ENCODE data around the gene NUMBL. TPM values are rescaled to one million over a fixed set of nuclear protein-coding genes. Genes with fewer than 3 reads are reported as not detected.
"Not testable (repeated sequence)": the region's sequence is repeated elsewhere in the genome, so short reads cannot be mapped to it uniquely, and the experiment has no call there.

The NUMBL gene
- total RNA-seq, 1 donor from 2014 or later, result 6.4 TPM

- no peak overlapping the region for H2AFZ ChIP-seq (replicated peaks)
These were observed 30.9 kb downstream of the NUMBL start for GRCh38 chr19:40659566-40659965.

GRCh38 chr19:40659116-40659515 lies 31.3 kb downstream of the NUMBL start:
- H3K9ac ChIP-seq, result no peak overlapping the region
- no peaks in the 10 kb centered on the region for H3K9me3 ChIP-seq (ENCODE audit: low read depth)
- no peak overlapping the region for H2AFZ ChIP-seq (replicated peaks)
- Mint-ChIP-seq H3K27ac (no peak overlapping the region), H3K4me3 (no peak overlapping the region), H3K4me1 (peaks cover 5% of the 10 kb centered on the region), H3K36me3 (no peaks in the 10 kb centered on the region), H3K9me3 (no peaks in the 10 kb centered on the region), H3K27me3 (ENCODE audit: insufficient read depth, low read depth) (peaks cover 11% of the 10 kb centered on the region)
- no peaks in the 10 kb centered on the region for H3K36me3 ChIP-seq
- H3K27me3 ChIP-seq, result peaks cover 7% of the 10 kb centered on the region
- no peaks in the 10 kb centered on the region for H4K20me1 ChIP-seq (ENCODE audit: low read depth)
- H3K4me2 ChIP-seq, result no peak overlapping the region
- H3K4me1 ChIP-seq, result no peaks in the 10 kb centered on the region
- DNase-seq (ENCODE audit: low spot score), result no peak
- H3F3A ChIP-seq (ENCODE audit: low read depth), result no peaks in the 10 kb centered on the region
- H3K27ac ChIP-seq, result no peak overlapping the region
- TF ChIP-seq EZH2phosphoT487 (IDR thresholded peaks at IDR 0.05) (no peak), EZH2 (IDR thresholded peaks at IDR 0.05) (no peak)
- H3K79me2 ChIP-seq (ENCODE audit: low read depth), result no peaks in the 10 kb centered on the region
- no peak overlapping the region for H3K4me3 ChIP-seq

More at GRCh38 chr19:40659566-40659965, 30.9 kb downstream of the NUMBL start:
- H3K79me2 ChIP-seq (ENCODE audit: low read depth), result no peaks in the 10 kb centered on the region
- no peaks in the 10 kb centered on the region for H3K36me3 Mint-ChIP-seq
- H3K4me1 ChIP-seq, result no peaks in the 10 kb centered on the region
- H3K36me3 ChIP-seq, result no peaks in the 10 kb centered on the region
- TF ChIP-seq EZH2 (IDR thresholded peaks at IDR 0.05) (no peak), EZH2phosphoT487 (IDR thresholded peaks at IDR 0.05) (no peak), CTCF (IDR thresholded peaks at IDR 0.05) (no peak)
- H3K4me3 ChIP-seq, result no peak overlapping the region
- H3K27me3 Mint-ChIP-seq (ENCODE audit: insufficient read depth, low read depth), result peaks cover 12% of the 10 kb centered on the region
- H3K9me3 Mint-ChIP-seq, result no peaks in the 10 kb centered on the region
- H3K4me1 Mint-ChIP-seq, result peaks cover 5% of the 10 kb centered on the region
- H3K27ac Mint-ChIP-seq, result no peak overlapping the region
- no peak overlapping the region for H3K4me2 ChIP-seq
- no peak overlapping the region for H3K27ac ChIP-seq
- no peak overlapping the region for H3K4me3 Mint-ChIP-seq
- H3K9ac ChIP-seq, result no peak overlapping the region
- H3K9me3 ChIP-seq (ENCODE audit: low read depth), result no peaks in the 10 kb centered on the region
- no peaks in the 10 kb centered on the region for H3F3A ChIP-seq (ENCODE audit: low read depth)
- no peak for DNase-seq (ENCODE audit: low spot score)
- no peaks in the 10 kb centered on the region for H4K20me1 ChIP-seq (ENCODE audit: low read depth)
- H3K27me3 ChIP-seq, result peaks cover 8% of the 10 kb centered on the region

GRCh38 chr19:40658031-40658430 lies 32.4 kb downstream of the NUMBL start:
- H3K36me3 ChIP-seq, result no peaks in the 10 kb centered on the region
- no peak overlapping the region for H2AFZ ChIP-seq (replicated peaks)
- H3K27ac ChIP-seq, result no peak overlapping the region
- H3K4me1 ChIP-seq, result no peaks in the 10 kb centered on the region
- no peaks in the 10 kb centered on the region for H3K27me3 ChIP-seq
- no peaks in the 10 kb centered on the region for H3K4me1 Mint-ChIP-seq
- H3K4me2 ChIP-seq, result no peak overlapping the region
- DNase-seq (ENCODE audit: low spot score), result no peak
- H4K20me1 ChIP-seq (ENCODE audit: low read depth), result no peaks in the 10 kb centered on the region
- H3K27ac Mint-ChIP-seq, result no peak overlapping the region
- H3K9me3 Mint-ChIP-seq, result no peaks in the 10 kb centered on the region
- no peak for TF ChIP-seq CTCF (IDR thresholded peaks at IDR 0.05)
- H3K4me3 Mint-ChIP-seq, result no peak overlapping the region
- no peaks in the 10 kb centered on the region for H3K79me2 ChIP-seq (ENCODE audit: low read depth)
- H3K9me3 ChIP-seq (ENCODE audit: low read depth), result no peaks in the 10 kb centered on the region
- no peaks in the 10 kb centered on the region for H3F3A ChIP-seq (ENCODE audit: low read depth)
- H3K36me3 Mint-ChIP-seq, result no peaks in the 10 kb centered on the region
- no peak overlapping the region for H3K9ac ChIP-seq
- H3K27me3 Mint-ChIP-seq (ENCODE audit: insufficient read depth, low read depth), result peaks cover 10% of the 10 kb centered on the region
- no peak overlapping the region for H3K4me3 ChIP-seq

GRCh38 chr19:40655684-40656083 lies 34.8 kb downstream of the NUMBL start:
- H3F3A ChIP-seq (ENCODE audit: low read depth); H3K9ac ChIP-seq; H3K9me3 ChIP-seq (ENCODE audit: low read depth); DNase-seq (ENCODE audit: low spot score); H3K9me3 Mint-ChIP-seq; H3K36me3 Mint-ChIP-seq; H2AFZ ChIP-seq (replicated peaks); H3K4me3 ChIP-seq; H3K27ac Mint-ChIP-seq; H3K27me3 ChIP-seq; H4K20me1 ChIP-seq (ENCODE audit: low read depth); H3K4me3 Mint-ChIP-seq; H3K4me1 ChIP-seq; H3K4me2 ChIP-seq; H3K79me2 ChIP-seq (ENCODE audit: low read depth); H3K36me3 ChIP-seq; H3K4me1 Mint-ChIP-seq; H3K27ac ChIP-seq: not testable (repeated sequence)
- H3K27me3 Mint-ChIP-seq (ENCODE audit: insufficient read depth, low read depth), result peaks cover 13% of the 10 kb centered on the region

- H3K27me3 ChIP-seq; H3K9ac ChIP-seq; H3K4me3 Mint-ChIP-seq; H4K20me1 ChIP-seq (ENCODE audit: low read depth); H3K4me1 ChIP-seq; H2AFZ ChIP-seq (replicated peaks); H3K4me3 ChIP-seq; H3F3A ChIP-seq (ENCODE audit: low read depth); H3K27me3 Mint-ChIP-seq (ENCODE audit: insufficient read depth, low read depth); H3K36me3 ChIP-seq; H3K9me3 ChIP-seq (ENCODE audit: low read depth); H3K4me2 ChIP-seq; H3K9me3 Mint-ChIP-seq; H3K4me1 Mint-ChIP-seq; DNase-seq (ENCODE audit: low spot score); H3K36me3 Mint-ChIP-seq; H3K27ac ChIP-seq; H3K79me2 ChIP-seq (ENCODE audit: low read depth); H3K27ac Mint-ChIP-seq: not testable (repeated sequence)
These were observed 38.1 kb downstream of the NUMBL start for GRCh38 chr19:40652303-40652702.
